ENCODE measurements around the gene FRA10AC1. TPM values are rescaled to one million over a fixed set of nuclear protein-coding genes. Genes with fewer than 3 reads are reported as not detected.

Gene FRA10AC1
- total RNA-seq, 1 experiment from 2014 or later = 12.4 TPM

DNA sequence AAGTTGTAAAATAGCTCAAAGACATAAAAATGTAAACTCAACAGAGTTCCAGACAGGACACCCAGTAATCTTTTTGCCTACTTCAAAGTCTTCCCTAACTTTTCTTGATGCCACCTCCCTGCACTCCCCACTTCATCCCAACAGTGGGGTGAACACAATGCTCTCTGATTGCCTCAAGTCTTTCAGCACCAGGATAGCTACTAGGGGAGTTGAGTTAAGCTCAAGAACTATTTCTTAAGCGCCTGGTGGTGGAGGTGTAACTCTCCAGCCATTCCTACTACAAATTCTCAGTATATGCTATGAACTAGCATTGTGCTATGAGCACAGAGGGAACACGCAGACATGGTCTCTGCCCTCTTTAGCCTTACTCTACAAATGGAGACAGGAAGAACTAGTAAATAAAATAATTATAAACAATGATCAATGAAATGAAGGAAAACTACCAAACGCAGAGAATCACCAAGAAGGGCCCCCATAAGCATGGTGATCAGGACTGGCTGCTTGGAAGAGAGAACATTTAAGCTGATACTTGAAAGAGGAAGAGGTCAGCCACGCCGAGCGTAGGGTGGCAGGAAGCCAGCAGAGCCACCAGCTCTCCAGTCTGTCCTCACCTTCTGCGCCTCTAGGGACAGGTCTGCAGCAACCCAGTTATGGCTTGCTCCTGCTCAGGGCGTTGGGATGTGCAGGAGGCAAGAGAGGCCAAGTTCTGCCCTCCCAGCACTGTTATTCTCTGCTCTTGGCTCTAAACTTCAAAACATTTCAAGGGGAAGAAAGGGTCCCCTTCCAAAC is 16.7 kb upstream of the FRA10AC1 start:
- no peak overlapping the region for H2BK12ac ChIP-seq (ENCODE audit: insufficient read length, low read depth, low read length)
- no peaks in the 10 kb centered on the region for H3K9me3 ChIP-seq (ENCODE audit: control insufficient read depth, low read depth, low read length)
- no peaks in the 10 kb centered on the region for H3K79me1 ChIP-seq (ENCODE audit: insufficient read depth, low read depth, low read length, poor library complexity, severe bottlenecking)
- H2AFZ ChIP-seq (ENCODE audit: low read length) = no peak overlapping the region
- WGBS (ENCODE audit: extremely low coverage, insufficient read length, low lambda C conversion rate) = no CpG with 5 or more reads among the region's 8 CpGs
- no peak overlapping the region for H2BK15ac ChIP-seq (ENCODE audit: low read depth, low read length)
- H4K20me1 ChIP-seq (ENCODE audit: control insufficient read depth, insufficient read depth, insufficient read length) = no peaks in the 10 kb centered on the region
- H3K9ac ChIP-seq (ENCODE audit: extremely low read depth, insufficient read length, low read length) = no peak overlapping the region
- no peak overlapping the region for H2BK20ac ChIP-seq (ENCODE audit: low read depth, low read length, poor library complexity, severe bottlenecking)
- H4K8ac ChIP-seq (replicated peaks; ENCODE audit: insufficient read length, low read depth, low read length) = no peak overlapping the region
- H3K18ac ChIP-seq (ENCODE audit: insufficient read length, low read depth, low read length) = no peak overlapping the region
- H3K56ac ChIP-seq (ENCODE audit: insufficient read length, low read depth, low read length) = no peak overlapping the region
- Mint-ChIP-seq H3K36me3 (ENCODE audit: insufficient read depth in 1 of 3, low read depth in 3 of 3) (no peaks in the 10 kb centered on the region), H3K9me3 (no peaks in the 10 kb centered on the region), H3K27me3 (ENCODE audit: low read depth) (no peaks in the 10 kb centered on the region), H3K27ac (peak overlapping the region in 1 of 3 experiments; percentile 10; a peak in 2 of 7 replicates), H3K4me3 (peak overlapping the region in 1 of 2 experiments; percentile 8; a peak in 1 of 5 replicates), H3K4me1 (peaks cover 20 to 22% of the 10 kb centered on the region in 2 experiments)
- H3K23ac ChIP-seq (ENCODE audit: insufficient read length, low read depth, low read length) = no peak overlapping the region
- H3T11ph ChIP-seq (ENCODE audit: low read length) = no peak overlapping the region
- TF ChIP-seq, protein P1, sequence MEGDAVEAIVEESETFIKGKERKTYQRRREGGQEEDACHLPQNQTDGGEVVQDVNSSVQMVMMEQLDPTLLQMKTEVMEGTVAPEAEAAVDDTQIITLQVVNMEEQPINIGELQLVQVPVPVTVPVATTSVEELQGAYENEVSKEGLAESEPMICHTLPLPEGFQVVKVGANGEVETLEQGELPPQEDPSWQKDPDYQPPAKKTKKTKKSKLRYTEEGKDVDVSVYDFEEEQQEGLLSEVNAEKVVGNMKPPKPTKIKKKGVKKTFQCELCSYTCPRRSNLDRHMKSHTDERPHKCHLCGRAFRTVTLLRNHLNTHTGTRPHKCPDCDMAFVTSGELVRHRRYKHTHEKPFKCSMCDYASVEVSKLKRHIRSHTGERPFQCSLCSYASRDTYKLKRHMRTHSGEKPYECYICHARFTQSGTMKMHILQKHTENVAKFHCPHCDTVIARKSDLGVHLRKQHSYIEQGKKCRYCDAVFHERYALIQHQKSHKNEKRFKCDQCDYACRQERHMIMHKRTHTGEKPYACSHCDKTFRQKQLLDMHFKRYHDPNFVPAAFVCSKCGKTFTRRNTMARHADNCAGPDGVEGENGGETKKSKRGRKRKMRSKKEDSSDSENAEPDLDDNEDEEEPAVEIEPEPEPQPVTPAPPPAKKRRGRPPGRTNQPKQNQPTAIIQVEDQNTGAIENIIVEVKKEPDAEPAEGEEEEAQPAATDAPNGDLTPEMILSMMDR (conservative IDR thresholded peaks at IDR 0.05) = no peak; the same call in 2 of the 3 replicates
- H3K14ac ChIP-seq (ENCODE audit: insufficient read depth, low read length) = no peak overlapping the region
- H3K27me3 ChIP-seq (ENCODE audit: insufficient read depth, low read length) = no peaks in the 10 kb centered on the region
- H2BK5ac ChIP-seq (ENCODE audit: insufficient read length, low read length) = no peak overlapping the region
- H2BK120ac ChIP-seq (ENCODE audit: low read depth, low read length, poor library complexity, severe bottlenecking) = no peak overlapping the region
- no peak overlapping the region for H4K5ac ChIP-seq (ENCODE audit: insufficient read length, low read depth, low read length)
- H2AK5ac ChIP-seq (ENCODE audit: insufficient read length, low read length) = no peak overlapping the region
- H3K23me2 ChIP-seq (ENCODE audit: insufficient read length, low read depth, low read length, poor library complexity, severe bottlenecking) = no peaks in the 10 kb centered on the region
- no peaks in the 10 kb centered on the region for H3K79me2 ChIP-seq (ENCODE audit: insufficient read depth, low read length)
- no peak overlapping the region for H4K91ac ChIP-seq (ENCODE audit: insufficient read length, low read depth, low read length)
- peaks cover 3% of the 10 kb centered on the region; the same call in 1 of the 2 replicates for H3K4me1 ChIP-seq (ENCODE audit: insufficient read depth, low read length)
- no peak overlapping the region for H3K4me2 ChIP-seq (ENCODE audit: insufficient read depth, insufficient read length, low read length)
- no peak overlapping the region for H3K4ac ChIP-seq (ENCODE audit: low read depth, low read length)
- no peak overlapping the region for H3K27ac ChIP-seq (ENCODE audit: insufficient read length, low read depth, low read length)
- DNase-seq = peak; percentile 31
